Epidermal melanocyte (primary cell): ENCODE results near the gene CD200.

Source experiments
- DNase-seq: peaks from one replicate; pipeline ENCODE4 v3.0.0; 2011; ENCODE audit warnings: low spot score; ENCODE audit not compliant: insufficient read length

CD200 gene

DNA sequence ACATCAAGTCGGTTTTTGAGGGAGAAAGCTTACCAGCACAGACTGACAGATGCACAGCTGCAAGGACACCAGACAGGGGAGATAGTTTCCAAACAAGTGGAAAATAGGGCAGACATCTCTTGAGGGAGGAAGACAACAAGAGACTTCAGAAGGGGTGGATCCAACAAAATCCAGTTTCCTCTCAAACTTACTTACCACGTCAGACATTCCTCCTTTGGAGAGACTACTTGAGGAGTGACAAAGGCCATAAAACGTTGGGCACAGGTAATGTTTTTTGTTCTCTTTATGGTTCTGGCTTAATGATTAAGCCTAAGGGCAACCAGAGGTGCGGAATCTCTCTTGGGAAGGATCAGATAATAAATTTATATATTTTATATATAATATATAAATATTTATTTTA, 76.1 kb downstream of the CD200 start:
- DNase-seq, result no peak

DNA sequence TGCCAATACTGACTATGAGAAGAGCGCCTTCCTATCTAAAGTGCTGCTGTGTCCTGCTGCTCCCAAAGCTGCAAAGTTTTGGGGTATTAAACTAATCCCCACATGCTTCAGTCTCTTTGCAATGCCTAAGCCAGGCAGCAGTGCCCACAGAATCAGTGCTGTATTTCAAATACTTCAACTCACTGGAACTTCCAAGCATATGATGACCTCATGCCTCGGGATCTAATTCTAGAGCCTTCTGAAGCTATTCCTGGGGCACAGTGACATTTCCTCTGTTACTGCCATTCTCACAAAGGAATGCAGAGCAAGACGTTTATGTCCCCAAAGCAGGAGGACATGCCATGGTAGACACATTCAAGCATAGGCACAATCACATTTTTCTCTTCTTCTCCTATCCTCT, 78.5 kb downstream of the CD200 start:
- no peak for DNase-seq
